Measurements from ENCODE around the gene PRKCE.

GRCh38 chr2:45748239-45748638, 96.8 kb downstream of the PRKCE start:
- TF ChIP-seq GATA2 (IDR thresholded peaks at IDR 0.05; ENCODE audit: insufficient read depth, insufficient read length, low read depth, low read length) (no peak), EZH2 (IDR thresholded peaks at IDR 0.05; ENCODE audit: borderline replicate concordance, low read depth, low read length, severe bottlenecking) (no peak), JUN (IDR thresholded peaks at IDR 0.05; ENCODE audit: borderline replicate concordance, insufficient read depth, insufficient read length, low read depth) (no peak), CTCF (IDR thresholded peaks at IDR 0.05; ENCODE audit: extremely low read depth in 1 of 2, insufficient read depth in 1 of 2, low read depth in 1 of 2, low read length in 2 of 2) (no peak), POLR2A (IDR thresholded peaks at IDR 0.05; ENCODE audit: low read depth, low read length) (no peak)
